DMS53 (cell line): ENCODE data around the gene DEFB112.

Source experiments
- DNase-seq: peaks from one replicate; lab custom pipeline; 2025; lab: John Stamatoyannopoulos, UW

Gene DEFB112, protein sequence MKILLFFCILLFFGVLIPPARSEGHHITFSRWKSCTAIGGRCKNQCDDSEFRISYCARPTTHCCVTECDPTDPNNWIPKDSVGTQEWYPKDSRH

DNA sequence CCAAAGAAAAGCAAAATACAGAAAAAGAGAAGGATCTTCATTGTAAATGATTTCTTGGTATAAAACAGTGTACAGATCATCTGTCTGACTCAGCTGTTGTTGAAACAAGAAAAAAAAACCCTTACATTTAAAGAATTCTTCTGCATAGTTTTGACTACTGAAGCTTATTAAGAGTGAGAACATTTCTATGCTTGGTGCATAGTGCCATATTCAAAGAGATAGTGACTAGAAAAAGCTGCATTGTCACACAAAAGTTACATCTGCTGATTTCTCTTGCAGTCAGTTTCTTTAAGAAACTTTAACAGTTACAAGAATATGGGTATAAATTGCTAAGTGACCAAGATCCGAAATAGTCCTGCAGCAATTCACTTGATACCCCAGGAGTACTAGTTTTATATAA lies at the start of gene DEFB112:
Gene DEFB112, minus strand, starts transcription at position 101 of the 400 bp plus-strand sequence. Its CDS starts 60 bp downstream, at position 41.
- no peak for DNase-seq

DNA sequence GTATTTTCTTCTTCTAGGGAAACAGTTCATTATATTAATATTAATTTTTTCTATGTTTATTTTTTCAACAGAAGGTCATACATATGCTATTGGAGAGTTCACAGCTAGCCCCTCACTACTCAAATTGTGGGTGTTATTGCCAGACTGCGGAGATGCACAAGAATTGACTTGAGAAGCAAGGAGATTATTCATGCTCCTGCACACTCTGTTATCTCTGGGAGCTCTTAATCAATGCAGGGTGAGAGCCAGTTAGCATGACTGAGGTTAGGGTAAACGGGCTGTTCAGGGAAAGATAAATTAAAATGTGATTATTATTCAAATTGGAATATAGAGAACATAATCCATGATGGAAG lies 48.9 kb upstream of the DEFB112 start:
- DNase-seq, result no peak

DNA sequence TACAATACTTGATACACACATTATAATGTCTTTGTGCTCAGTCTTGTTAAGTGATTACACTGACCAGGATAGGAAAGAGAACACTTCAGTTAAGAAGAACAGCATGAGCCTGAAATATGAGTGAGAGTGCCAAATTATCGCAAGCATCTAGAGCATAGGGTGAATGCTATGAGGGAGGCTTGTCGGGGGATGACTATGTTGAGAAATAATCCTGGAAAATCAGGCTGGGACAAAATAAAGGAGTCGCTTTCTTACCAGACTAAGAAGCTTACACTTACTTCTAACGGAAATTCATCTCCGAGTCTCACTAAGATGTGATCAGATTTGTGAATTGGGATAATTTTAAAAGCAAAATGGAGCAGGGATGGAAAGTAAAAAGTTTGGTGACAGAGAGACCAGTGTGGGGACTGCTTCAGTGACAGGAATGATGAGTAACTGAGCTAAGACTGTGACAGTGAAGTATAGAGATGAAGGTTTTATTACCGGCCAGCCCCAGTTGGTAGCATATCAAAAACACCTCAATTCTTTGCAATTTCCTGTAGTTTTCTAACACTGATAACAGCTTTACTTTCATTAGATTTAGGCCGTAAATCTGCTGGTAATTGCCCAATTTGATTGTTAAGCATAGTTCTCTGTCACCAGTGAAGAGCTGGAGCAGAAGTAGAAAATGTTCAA lies 48.4 kb upstream of the DEFB112 start:
- DNase-seq, result no peak

DNA sequence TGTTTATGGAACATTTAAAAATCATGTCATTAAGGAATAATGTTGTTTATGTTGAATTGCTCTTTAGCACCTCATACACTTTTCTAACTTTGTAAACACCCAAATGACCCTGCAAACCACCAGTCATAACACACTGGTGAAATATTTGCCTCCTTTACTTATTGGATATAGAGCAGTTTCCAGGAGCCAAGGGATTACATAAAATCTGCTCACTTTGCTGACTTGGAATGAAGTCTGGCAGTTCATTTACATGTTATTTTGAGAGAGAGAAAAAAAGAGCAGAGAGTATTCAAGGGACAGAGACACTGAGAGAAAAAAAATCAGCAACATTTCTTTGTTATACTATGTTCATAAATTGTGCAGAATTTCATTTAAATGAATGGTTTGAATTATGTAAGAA lies 46.6 kb upstream of the DEFB112 start:
- no peak for DNase-seq

DNA sequence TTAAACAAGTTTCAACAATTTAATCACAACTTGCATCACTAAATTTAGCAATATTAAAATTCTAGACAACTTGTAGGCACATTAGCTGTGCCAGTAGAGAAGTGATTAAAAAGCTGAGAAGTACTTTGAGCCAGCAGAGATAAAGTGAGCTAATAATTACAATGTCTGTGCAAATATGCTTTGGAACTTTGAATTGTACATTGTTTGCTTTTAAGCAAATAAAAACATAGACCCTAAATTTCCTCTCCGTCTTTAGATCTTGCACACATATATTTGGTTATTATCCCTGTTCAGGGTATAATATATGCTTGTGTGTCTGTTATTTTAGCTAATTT lies 44.2 kb upstream of the DEFB112 start:
- DNase-seq, result peak; percentile 37

DNA sequence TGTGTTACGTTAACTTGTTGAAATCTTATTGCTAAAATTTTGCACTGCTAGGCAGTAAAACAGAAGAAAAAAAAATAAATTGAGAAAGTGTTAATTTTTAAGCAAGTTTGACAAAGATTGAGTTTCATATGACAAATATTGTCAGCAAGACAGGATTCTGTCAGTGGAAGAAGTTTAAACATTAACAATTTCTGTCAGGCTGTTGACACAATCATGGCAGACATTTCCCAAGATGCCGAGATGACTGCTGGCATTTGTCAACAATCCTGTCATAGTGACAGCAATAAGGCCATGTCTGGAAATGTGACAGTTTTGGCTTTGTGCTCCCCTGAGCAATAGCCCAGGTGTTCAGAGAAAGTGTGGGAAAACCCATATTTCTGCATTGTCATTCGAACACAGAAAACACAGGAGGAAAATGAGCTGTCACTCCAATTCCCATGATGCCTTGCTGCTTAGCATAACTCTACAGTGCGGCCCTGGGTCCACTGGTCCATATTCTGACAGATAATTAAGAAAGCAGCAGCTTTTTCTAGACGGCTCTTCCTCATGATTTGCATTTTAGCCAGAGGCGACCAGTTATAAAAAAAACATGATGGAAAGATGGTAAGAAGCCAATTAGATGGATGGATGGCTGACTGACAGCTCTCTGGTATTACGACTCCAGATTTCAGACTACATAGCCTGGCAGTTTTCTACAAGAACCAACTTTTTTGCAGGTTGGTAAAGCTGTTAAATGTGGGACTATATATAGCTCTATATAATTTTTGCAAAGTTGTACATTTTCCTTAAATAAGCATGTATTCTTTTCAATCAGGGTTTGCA lies 43.6 kb upstream of the DEFB112 start:
- DNase-seq, result peak; percentile 76

DNA sequence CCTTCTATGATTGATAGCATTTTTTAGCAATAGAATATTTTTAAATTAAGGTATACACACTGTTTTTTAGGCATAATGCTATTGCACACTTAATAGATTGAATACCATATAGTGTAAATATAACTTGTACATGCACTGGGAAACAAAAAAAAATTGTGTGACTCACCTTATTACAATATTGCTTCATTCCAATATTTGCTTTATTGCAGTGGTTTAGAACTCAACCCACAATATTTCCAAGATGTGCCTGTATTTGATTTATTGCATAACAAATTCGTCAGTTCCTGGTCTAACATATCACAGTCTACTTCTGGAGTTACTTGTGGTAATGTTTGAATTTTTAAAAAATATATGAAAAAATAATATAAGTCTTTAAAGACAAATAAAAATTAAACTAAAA lies 41.9 kb upstream of the DEFB112 start:
- peak; percentile 58 for DNase-seq

DNA sequence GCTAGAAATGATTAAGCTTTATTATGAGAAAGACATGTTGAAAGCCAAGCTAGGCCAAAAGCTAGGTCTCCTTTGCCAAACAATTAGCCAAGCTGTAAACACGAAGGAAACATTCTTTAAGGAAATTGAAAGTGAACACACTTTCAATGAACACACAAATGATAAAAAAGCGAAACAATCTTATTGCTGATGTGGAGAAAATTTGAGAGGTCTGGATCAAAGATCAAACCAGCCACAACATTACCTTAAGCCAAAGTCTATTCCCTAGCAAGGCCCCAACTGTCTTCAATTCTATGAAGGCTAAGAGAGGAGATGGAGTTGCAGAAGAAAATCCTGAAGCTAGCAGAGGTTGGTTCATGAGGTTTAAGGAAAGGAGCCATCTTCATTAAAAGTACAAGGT lies 40.2 kb upstream of the DEFB112 start:
- no peak for DNase-seq

DNA sequence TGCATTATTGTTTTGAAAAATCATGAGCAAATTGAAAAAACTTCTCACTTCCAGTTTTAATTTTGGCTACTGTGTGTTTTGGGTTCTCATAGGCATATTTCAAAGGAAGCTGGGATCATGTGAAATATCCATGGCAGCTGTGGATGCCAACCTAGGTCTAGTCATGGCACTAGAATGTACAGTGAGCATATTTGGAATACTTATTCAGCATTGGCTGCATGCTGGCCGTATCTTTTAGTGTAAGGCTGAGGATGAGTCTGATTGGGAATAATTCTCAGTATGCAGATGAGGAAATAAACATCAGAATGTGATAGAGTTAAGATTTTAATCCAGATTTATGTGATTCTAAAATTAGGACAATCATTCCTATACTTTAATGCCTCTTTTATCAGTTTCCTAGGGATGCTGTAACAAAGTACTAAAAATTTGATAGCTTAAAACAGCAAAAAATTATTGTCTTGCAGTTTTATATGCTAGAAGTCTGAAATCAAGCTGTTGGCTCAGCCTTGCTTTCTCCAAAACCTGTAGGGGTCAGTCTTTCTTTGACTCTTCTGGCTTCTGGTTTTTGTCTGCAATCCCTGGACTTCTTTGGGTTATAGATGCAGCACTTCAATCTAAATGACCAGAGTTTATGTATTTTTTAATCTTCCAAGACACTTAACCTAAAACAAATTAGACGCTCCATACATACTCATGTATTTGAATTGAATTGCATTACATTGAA lies 37.7 kb upstream of the DEFB112 start:
- DNase-seq, result peak; percentile 9

DNA sequence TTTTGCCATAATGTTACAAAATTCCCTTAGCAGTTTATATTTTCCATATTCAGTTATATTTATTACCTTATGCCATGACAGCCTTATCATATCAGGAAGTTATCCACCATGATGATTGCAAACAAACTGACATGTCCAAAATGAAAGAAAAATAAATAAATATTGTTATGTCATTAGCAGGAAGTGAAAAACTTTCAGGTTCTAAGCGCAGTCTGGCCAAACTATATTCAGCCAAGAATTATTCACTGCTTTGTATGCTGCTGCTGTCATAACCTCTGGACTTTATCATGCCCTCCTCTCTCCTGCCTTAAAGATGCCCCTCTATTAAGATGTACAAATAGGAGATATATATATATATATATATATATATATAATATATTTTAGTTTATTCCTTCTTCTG lies 27.7 kb upstream of the DEFB112 start:
- no peak for DNase-seq

DNA sequence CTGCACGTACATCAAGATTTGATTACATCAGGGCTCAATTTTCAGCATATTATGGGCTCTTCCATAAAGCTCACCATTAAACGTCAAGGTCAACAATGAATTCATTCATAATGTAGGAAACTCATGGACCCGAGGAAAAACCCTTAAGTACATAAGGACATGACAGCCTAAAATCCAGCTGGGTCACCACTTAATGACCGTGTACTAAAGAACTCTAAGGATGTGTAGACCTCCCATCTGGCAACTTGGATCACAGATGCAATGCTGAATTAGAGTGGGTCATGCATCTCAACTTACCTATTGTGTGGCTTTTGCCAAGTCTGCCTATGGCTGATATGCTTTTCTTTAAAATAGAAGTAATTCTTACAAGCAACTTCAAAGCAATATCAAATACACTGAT lies 26.7 kb upstream of the DEFB112 start:
- no peak for DNase-seq

DNA sequence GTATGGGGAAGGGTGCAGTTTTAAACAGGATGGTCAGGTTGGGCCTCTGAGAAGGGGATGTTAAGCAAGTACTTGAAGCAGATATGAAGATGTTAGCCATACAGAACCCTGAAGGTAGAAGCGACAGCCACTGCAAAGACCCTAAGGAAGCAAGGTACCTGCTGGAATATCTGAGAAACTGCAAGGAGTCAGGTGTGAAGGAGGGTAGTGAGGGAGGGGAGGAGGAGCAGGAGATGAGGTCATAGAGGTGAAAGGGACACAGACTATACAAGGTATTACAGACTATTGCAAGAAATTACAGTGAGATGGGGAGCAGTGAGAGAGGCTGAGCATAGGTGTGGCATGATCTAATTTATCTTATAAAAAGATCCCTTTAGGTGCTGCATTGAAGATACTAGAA lies 22.2 kb upstream of the DEFB112 start:
- no peak for DNase-seq

DNA sequence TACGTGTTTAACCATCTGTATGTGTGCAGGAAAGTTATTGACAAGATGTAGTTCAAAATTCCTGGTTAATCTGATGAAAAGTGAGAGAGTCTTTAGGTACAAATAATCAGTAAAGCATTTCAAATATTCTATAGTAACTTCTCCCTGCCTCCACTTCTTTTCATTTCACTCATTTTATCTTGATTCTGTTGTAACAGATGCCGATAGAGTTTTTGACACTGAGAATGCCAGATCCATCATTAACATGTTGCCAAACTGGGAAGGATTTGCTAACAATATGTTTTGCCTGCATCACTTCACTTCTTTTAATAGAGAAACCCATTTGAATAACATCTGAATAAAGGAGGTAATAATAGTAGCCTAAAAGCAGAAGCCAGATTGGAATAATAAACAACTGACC lies 20.4 kb upstream of the DEFB112 start:
- DNase-seq, result no peak

DNA sequence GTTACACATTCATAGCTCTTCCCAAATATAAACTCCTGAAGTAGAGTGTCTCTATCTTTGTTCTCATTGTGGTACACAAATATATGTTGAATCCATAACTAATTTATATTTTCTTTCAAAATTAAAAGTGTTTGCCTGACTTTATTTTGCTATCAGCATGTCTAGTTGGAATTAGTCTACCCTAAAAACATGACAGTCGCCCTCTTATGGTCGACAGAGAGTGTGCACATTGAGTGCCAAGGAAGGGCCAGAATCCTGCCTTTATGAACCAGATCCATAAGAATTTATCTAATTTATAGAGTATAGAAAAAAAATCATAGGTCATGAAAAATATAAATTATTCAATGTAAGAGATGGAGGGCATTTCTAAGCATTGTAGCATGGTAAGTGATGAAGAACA lies 12.3 kb upstream of the DEFB112 start:
- peak; percentile 51 for DNase-seq

DNA sequence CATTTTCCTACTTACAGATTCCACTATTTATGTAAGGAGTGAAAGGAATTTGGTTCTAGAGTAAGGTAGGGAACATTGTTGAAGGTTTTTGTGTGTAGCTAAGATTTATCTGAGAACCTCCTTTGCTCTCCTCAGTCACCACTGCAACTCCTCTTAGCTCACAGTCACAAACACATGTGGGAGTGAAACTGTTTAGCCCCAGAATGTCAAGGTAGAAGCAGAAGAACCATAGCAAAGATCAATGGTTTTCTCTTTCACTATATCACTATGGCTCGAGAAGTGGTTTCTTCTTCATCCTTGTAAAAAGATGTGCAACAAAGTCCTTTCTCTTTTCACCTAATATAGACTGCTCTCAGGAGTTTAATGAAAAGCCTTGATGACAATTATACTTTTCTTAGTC lies 6.5 kb upstream of the DEFB112 start:
- DNase-seq, result no peak

DNA sequence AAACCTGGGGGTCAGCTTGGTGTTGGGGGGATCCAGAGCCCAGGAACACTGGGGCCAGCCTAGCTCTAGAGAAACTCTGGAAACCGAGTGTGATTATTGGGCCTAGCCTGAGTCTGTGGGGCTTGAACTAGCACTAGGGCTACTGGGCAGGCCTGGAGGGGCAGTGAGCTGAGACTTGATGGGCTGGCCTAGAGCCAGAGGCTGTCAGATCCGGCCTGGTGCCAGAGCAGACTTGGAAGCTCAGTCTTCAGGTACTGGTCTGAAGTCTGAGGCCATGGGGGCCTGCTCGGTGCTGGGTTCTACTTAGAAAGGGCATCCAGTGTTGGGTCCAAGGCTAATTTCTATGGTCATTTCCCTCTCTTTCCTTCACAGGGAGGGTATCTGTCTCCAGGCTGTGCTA lies 2.7 kb downstream of the DEFB112 start:
- no peak for DNase-seq

DNA sequence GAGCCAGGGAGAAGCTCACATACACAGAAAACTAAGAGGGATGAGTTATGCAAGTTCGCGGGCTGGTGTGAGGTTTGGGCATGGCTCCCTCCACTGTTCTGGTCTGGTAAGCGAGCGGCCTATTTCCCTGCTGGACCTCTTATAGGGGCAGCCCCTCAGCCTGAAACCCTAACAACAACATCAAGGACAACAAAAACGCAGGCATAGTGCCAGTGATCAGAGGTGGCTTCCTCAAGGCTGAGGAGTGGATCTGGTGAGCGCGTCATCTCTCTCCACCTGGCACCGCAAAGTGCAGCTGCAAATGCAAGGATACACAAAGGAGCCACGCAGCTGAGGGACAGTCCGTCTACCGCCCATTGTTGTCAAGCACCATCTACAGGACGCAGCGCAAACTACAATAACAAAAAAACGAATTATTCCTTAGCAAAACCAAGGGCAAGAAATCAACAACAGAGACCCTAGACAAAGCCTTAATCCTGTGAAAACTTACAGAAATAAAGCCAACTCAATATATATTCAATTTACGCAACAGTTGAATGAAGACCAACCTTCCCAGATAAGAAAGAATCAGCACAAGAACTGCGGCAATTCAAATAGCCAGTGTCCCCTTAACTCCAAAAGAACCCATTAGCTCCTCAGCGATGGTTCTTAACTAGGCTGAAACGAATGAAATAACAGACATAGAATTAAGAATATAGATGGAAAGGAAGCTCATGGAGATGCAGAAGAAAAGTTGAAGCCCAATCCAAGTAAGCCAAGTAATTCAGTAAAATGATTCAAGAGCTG lies 18.8 kb downstream of the DEFB112 start:
- peak; percentile 96 for DNase-seq

DNA sequence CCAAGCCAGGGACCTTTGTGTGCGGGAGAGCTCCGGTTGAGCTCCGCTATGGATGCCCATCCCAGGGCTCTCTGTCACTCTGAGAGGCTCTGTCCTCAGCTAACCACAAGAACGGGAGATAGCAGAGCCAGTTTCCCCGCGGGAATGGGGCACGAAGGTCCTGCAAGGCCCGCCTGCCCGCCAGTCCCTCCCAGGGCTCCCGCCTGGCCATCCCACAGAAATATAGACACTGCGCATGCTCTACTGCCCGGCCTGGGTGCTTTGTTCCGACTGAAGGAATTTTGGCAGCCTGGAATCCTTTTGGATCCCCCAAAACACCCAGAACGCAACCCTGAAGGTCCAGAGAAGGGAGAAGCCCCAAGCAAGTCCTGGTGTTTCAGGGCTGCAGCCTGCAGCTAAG lies 19.4 kb downstream of the DEFB112 start:
- no peak for DNase-seq

DNA sequence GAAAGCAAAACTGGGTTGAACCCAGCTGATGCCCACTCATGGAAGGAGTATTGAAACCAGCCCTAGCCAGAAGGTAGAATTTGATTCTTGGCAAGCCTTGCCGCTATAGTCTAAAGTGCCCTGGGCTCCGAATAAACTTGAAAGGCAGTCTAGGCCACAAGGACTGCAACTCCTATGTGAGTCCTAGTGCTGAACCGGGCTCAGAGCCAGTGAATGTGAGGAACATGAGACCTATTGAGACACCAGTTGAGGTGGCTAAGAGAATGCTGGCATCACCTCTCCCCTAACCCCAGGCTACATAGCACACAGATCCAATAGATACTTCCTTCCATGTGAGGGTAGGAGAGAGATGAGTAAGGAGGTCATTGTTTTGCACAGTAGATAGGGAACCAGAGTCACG lies 24.5 kb downstream of the DEFB112 start:
- DNase-seq, result no peak

DNA sequence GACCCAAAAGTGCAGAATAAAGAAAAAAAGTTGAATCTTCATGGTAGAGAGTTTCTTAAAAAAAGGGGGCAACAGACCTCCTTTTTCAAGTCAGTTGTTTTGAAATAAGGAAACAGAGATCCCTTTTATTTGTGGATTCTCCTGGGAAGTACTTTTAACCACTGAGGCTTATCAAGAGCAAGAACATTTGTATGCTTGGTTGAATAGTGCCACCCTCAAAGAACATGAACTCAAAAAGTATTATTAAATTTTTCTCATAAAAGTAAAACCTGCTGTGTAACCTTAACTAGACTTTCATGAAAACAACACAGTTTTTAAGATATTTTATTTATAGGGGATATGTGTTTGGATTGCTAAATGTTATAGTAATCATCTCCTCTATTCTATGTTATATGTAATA lies 27.8 kb downstream of the DEFB112 start, which contains the start of gene DEFB110:
Gene DEFB110, minus strand, starts transcription at position 101 of the 400 bp plus-strand sequence. Its CDS starts 59 bp downstream, at position 42.
- DNase-seq, result no peak

DNA sequence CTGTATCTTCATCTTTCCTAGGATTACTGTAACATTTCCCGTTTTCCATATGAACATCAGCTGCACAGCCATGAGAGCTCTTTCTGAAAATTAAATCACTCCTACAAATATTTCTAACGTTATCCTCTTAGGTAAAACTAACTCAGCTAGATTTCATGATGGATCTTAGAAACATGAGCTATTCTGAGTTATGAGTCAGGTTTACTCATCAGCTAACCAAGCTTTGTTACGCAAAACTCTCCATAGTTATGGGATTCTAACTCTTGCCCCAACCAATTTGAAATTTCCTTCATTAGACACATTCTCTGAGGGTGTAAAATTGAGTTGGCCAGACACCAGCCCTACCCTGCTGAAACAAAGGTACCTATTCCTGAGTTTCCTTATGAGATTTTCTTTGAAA lies 41.9 kb downstream of the DEFB112 start:
- no peak for DNase-seq

DNA sequence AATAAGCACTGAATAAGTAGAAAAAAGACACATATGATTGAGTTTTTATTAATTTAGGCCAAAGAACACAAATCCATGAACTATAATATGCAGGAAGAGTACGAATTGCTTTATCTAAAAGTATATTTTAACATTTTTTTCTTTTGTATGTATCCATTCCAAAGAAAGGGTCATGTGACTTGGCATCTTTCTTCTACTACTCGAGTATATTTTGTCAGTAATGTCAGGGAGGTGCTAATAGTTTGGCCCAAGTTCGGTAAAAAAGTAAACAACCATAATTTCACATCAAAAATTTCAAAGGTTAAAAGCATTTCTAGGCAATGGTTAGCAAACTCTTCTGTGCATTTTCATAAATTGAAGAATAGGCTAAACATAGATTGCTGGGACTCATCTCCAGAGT lies 46.6 kb downstream of the DEFB112 start:
- DNase-seq, result no peak
